A673 (cell line): ENCODE measurements around the gene LRRK1. TPM values are rescaled to one million over a fixed set of nuclear protein-coding genes. Genes with fewer than 3 reads are reported as not detected.

ENCODE experiments used
- BruUV-seq: library from RNA; stranded (reverse); fragments of 400-500 nt; replicated peaks from 2 replicates; lab custom pipeline; 2021; lab: Mats Ljungman, UMichigan
- CTCF ChIA-PET: fragments of 300-600 bp; sonication (Branson Sonifier 250); formaldehyde crosslinking; loops from one replicate; lab custom pipeline; 2022; ENCODE audit warnings: antibody characterized with exemption; lab: Charles Lee
- POLR2A ChIA-PET: fragments of 300-600 bp; sonication (Branson Sonifier 250); formaldehyde crosslinking; loops from one replicate; lab custom pipeline; 2022; ENCODE audit warnings: antibody characterized with exemption; ENCODE audit not compliant: low non-redundant PET; lab: Charles Lee
- DNase-seq: peaks from one replicate; pipeline ENCODE4 v3.0.0-alpha.2; 2015; ENCODE audit warnings: low spot score
- H3K27ac ChIP-seq: fragments of 200-600 bp; sonication (generic); 2 replicates; pipeline ENCODE4 v1.5.1; 2016; ENCODE audit warnings: mixed run types, low read depth, mild to moderate bottlenecking, mixed read lengths, antibody characterized with exemption, low read length; ENCODE audit not compliant: poor library complexity, severe bottlenecking
- H3K27me3 ChIP-seq: fragments of 200-600 bp; sonication (generic); replicated peaks from 2 replicates; pipeline ENCODE4 v1.6.1; 2017; ENCODE audit warnings: mixed run types, low read depth, mild to moderate bottlenecking, mixed read lengths, antibody characterized with exemption, low read length; ENCODE audit not compliant: insufficient read depth, poor library complexity
- H3K36me3 ChIP-seq: fragments of 200-600 bp; sonication (generic); 2 replicates; pipeline ENCODE4 v1.6.1; 2016; ENCODE audit warnings: mixed run types, mild to moderate bottlenecking, mixed read lengths, antibody characterized with exemption, low read length; ENCODE audit not compliant: insufficient read depth, poor library complexity, severe bottlenecking
- H3K4me1 ChIP-seq: fragments of 200-600 bp; sonication (generic); 2 replicates; pipeline ENCODE4 v1.6.1; 2017; ENCODE audit warnings: mixed run types, mild to moderate bottlenecking, mixed read lengths, antibody characterized with exemption, low read length; ENCODE audit not compliant: insufficient read depth, poor library complexity, severe bottlenecking
- H3K4me3 ChIP-seq: fragments of 200-600 bp; sonication (generic); 2 replicates; pipeline ENCODE4 v1.5.1; 2016; ENCODE audit warnings: low read depth, mixed run types, mild to moderate bottlenecking, mixed read lengths, low read length; ENCODE audit not compliant: poor library complexity, severe bottlenecking
- H3K9me3 ChIP-seq: fragments of 200-600 bp; sonication (generic); 2 replicates; pipeline ENCODE4 v1.6.1; 2016; ENCODE audit warnings: mixed run types, low read depth, mild to moderate bottlenecking, mixed read lengths, antibody characterized with exemption, low read length; ENCODE audit not compliant: poor library complexity, severe bottlenecking
- EZH2 ChIP-seq: fragments of 200-600 bp; sonication (generic); IDR thresholded peaks from 2 replicates; pipeline ENCODE4 v1.6.1; 2017; ENCODE audit warnings: borderline replicate concordance, low read depth, mild to moderate bottlenecking, mixed read lengths, antibody characterized with exemption, low read length; ENCODE audit not compliant: poor library complexity, severe bottlenecking
- intact Hi-C: fragments of 100-400 bp; cut with micrococcal nuclease; formaldehyde crosslinking; loops from one replicate; pipeline ENCODE4 v1.10.0; 2022; ENCODE audit not compliant: unreplicated experiment
- total RNA-seq: library from RNA; stranded (reverse); gene quantifications from 2 replicates; pipeline ENCODE4 v1.2.3, GENCODE V29; 2021
- TF ChIP-seq, protein P1 (sequence below): fragments of 300-800, 200-600 bp; sonication (generic); conservative IDR thresholded peaks from 2 replicates; pipeline ENCODE4 v1.5.1; 2017; ENCODE audit warnings: low read depth, mild to moderate bottlenecking, antibody characterized with exemption, low read length, moderate library complexity, mixed read lengths

LRRK1 gene
- total RNA-seq, 1 experiment from 2014 or later: 7.7 TPM

DNA sequence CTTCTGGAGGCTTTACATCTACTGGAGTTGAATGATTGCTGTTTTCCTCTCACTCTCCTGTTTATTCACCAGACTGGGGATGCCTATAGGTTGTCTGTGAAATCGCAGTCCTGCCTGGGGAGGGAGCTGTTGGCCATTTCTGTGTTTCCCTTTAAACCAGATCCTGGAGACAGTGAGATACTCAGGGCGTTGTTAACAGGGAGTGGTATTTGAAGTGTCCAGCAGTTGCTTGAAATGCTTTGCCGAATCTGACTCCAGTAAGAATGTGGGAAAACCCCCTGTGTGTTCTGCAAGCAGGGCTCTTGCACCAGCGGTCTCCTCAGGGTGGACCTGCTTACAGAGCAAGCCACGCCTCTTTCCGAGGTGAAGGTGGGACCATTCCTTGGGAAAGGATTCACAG is 4.3 kb upstream of the LRRK1 start:
- Histone ChIP-seq H3K27me3 (peaks cover 14% of the 10 kb centered on the region), H3K4me1 (no peaks in the 10 kb centered on the region), H3K9me3 (peaks cover 4% of the 10 kb centered on the region), H3K4me3 (no peak overlapping the region), H3K27ac (no peak overlapping the region), H3K36me3 (no peaks in the 10 kb centered on the region)
- no TSS peak for BruUV-seq
- ChIA-PET POLR2A (no interaction called here), CTCF (no interaction called here)
- DNase-seq: no peak
- TF ChIP-seq EZH2: no peak
- TF ChIP-seq, protein P1, sequence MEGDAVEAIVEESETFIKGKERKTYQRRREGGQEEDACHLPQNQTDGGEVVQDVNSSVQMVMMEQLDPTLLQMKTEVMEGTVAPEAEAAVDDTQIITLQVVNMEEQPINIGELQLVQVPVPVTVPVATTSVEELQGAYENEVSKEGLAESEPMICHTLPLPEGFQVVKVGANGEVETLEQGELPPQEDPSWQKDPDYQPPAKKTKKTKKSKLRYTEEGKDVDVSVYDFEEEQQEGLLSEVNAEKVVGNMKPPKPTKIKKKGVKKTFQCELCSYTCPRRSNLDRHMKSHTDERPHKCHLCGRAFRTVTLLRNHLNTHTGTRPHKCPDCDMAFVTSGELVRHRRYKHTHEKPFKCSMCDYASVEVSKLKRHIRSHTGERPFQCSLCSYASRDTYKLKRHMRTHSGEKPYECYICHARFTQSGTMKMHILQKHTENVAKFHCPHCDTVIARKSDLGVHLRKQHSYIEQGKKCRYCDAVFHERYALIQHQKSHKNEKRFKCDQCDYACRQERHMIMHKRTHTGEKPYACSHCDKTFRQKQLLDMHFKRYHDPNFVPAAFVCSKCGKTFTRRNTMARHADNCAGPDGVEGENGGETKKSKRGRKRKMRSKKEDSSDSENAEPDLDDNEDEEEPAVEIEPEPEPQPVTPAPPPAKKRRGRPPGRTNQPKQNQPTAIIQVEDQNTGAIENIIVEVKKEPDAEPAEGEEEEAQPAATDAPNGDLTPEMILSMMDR: peak; percentile 33
- intact Hi-C loops: loop anchor here (5.0 to 10.0 kb wide), 2 partner anchors 288 to 340 kb away; partner anchors contain the start of gene CHSY1

DNA sequence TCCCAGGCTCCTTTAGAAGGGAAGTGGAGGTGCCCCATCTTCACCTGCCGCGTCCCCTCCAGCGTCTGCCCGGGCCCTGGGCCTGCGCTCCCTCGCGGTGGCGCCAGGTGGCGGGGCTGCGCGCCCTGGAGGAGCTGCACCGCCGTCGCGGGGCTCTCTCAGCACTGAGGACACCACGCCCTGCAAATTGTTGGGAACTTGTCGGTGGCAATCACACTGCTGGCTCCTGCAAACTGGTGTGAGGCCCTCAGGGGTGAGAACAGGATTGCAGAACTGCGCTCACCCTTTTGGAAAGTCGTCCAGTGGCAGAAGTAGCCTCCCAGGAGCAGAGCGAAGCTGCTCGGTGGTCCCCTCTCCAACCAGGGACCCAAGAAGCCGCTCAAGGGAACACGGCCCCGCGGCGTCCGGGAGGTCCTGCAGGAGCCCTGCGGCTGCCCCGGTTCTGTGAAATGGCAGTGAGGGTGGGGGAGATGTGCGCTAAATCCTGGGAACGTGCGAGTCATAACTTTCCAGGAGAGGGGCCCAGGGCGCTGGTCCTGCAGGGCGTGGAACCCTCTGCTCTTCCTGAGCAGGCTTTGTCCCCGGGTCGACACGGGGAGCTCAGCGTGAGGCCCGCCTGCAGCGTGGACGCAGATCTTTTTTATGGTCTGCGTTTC is 995 bp upstream of the LRRK1 start:
- Histone ChIP-seq H3K27ac (no peak overlapping the region), H3K4me3 (peak overlapping the region; percentile 51), H3K27me3 (peaks cover 32% of the 10 kb centered on the region), H3K9me3 (peaks cover 2% of the 10 kb centered on the region), H3K36me3 (no peaks in the 10 kb centered on the region), H3K4me1 (no peaks in the 10 kb centered on the region)
- POLR2A ChIA-PET: no interaction called here
- TF ChIP-seq EZH2: no peak
- TF ChIP-seq, protein P1: peak; percentile 92
- CTCF ChIA-PET: interaction anchor here (1.5 to 3.5 kb wide), 2 partner anchors 16 to 89 kb away, joined by 3 to 46 read pairs; no protein-coding TSS in a partner anchor
- no TSS peak for BruUV-seq
- DNase-seq: peak; percentile 89
- intact Hi-C loops: loop anchor here (1.0 to 10.0 kb wide), 3 partner anchors 89 to 337 kb away; partner anchors contain the start of gene CHSY1

DNA sequence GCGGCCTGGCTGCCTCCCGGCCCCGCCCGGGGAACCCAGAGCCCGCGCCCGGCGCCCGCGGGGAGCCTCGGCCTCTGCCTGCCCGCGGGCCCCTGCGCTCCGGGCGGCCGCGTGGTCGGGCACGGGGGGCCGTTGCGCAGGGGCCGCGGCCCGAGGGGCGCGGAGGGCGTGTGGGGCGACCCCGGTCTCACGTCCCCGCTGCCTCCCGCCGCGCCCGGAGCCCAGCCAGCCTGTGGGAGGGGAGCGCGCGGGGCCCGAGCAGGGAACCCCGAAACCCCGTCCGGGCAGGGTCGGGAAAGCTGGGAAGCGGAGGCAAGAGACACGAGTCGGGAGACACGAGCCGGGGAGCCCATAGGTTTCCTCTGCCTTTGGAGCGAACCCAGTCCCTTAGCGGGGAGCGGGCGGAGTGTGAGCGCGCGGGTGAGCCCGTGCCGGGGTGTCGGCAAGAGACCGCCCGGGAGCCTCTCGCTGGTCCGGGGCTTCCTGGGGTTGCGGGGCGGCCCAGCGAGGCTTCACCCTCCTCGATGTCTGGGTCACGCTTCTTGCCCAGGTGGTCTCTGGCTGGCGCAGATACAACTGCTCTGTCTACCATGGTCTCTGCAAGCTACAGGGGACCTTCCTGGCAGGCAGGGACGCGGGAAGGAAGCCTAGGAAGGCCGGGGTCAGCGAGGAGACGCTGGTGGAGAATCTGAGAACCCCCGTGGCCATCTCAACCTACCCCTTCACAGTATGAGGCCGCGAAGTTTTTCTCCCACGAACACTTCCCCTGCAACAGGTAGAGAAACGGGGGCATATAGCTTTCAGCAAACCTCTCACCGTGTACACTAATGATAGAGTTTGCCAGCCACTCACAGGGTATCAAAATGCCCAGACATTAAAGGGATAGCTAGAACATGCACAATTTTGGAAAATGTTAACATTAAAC is 586 bp downstream of the LRRK1 start:
- POLR2A ChIA-PET: no interaction called here
- TF ChIP-seq EZH2: no peak
- TF ChIP-seq, protein P1: no peak
- CTCF ChIA-PET: interaction anchor here (3.5 kb wide), 1 partner anchor 88 kb away, joined by 46 read pairs; no protein-coding TSS in a partner anchor
- H3K27ac ChIP-seq: no peak overlapping the region
- H3K4me1 ChIP-seq: no peaks in the 10 kb centered on the region
- no TSS peak for BruUV-seq
- intact Hi-C loops: loop anchor here (5.0 to 10.0 kb wide), 2 partner anchors 292 to 335 kb away; partner anchors contain the start of gene CHSY1
- H3K36me3 ChIP-seq: no peaks in the 10 kb centered on the region
- H3K4me3 ChIP-seq: peak overlapping the region; percentile 51
- H3K27me3 ChIP-seq: peaks cover 32% of the 10 kb centered on the region
- peak; percentile 25 for DNase-seq
- H3K9me3 ChIP-seq: no peaks in the 10 kb centered on the region
